ENCODE measurements around the gene CCL3.

GRCh38 chr17:36066365-36066985 lies 23.5 kb downstream of the CCL3 start:
- TF ChIP-seq POLR2A (IDR thresholded peaks at IDR 0.05) (no peak), CTCF (IDR thresholded peaks at IDR 0.05) (no peak)

All from Peyer's patch (tissue), 4 donors.